ENCODE results near the gene AADACL4. TPM values are rescaled to one million over a fixed set of nuclear protein-coding genes. Genes with fewer than 3 reads are reported as not detected.

AADACL4 gene
- total RNA-seq, 4 donors from 2014 or later, result not detected

DNA sequence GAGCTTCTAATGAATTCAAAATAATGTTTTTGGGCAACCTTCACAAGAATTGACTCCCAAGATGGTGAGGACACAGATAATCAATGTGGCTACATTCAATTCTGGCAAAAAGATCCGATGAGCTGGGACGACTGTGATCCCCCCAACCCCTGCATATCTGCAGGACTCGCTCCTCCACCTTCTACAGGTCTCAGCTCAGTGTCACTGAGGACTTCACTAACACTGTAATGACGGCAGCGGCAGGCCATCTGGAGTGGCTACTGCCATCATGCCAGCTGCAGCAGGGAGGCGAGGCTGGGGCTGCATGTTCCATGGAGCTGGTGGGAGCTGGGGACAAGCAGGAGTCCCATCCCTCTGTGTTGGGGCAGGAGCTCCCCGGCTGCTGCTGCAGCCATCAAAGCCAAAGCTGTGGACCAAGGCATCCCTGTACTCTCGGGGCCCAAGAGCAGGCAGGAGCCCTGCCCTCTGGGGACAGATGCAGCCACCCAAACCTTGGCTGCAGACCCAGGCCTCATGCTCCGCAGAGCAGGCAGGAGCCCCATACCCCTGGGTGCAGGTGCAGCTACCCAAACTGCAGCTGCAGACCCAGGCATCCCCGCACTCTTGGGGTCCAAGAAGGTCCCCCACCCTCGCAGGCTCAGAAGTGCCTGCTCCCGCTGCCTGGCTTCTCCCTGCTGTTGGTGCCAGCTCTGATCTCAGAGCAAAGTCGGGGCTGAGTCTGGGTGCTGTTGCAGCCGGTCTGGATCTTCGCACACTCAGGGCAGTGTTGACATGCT lies 13.7 kb upstream of the AADACL4 start:
- TF ChIP-seq EP300 (IDR thresholded peaks at IDR 0.05; ENCODE audit: low read depth) (no peak), POLR2AphosphoS5 (IDR thresholded peaks at IDR 0.05) (no peak), POLR2A (IDR thresholded peaks at IDR 0.05) (no peak), CTCF (IDR thresholded peaks at IDR 0.05) (no peak)
- no peaks in the 10 kb centered on the region for H3K4me1 ChIP-seq
- DNase-seq, result no peak
- no peak overlapping the region for H3K27ac ChIP-seq
- H3K27me3 ChIP-seq, result no peaks in the 10 kb centered on the region
- in situ Hi-C loops (cut with MboI; ENCODE audit: low pct_ligation_motif_present in 1 of 4, low pct_unique_long_range_greater_than_20kb in 1 of 4, low sequenced_read_pairs in 3 of 4) (loop anchor here in 2 of 4 donors (10.0 to 25.0 kb wide), 2 partner anchors 65 to 318 kb away; no protein-coding TSS in a partner anchor), intact Hi-C loops (cut with DNase I; ENCODE audit: low total_unique reads) (loop anchor here (10.0 kb wide), 1 partner anchor 315 kb away; no protein-coding TSS in a partner anchor)
- no peak overlapping the region for H3K4me3 ChIP-seq
- no peaks in the 10 kb centered on the region for H3K9me3 ChIP-seq
- WGBS, 2 donors (ENCODE audit: low coverage in 1 of 2), result 85% methylated on average over 13 of the region's 15 CpGs; no CpG with 5 or more reads in 1 of the 2 donors
- no peaks in the 10 kb centered on the region for H3K36me3 ChIP-seq

- H3K27ac ChIP-seq, result no peak overlapping the region
- intact Hi-C loops (cut with DNase I; ENCODE audit: low total_unique reads) (no loop called here), in situ Hi-C loops (cut with MboI; ENCODE audit: low pct_ligation_motif_present in 1 of 4, low pct_unique_long_range_greater_than_20kb in 1 of 4, low sequenced_read_pairs in 3 of 4) (loop anchor here in 2 of 4 donors (10.0 to 25.0 kb wide), 2 partner anchors 64 to 319 kb away; no protein-coding TSS in a partner anchor)
- no peak overlapping the region for H3K4me3 ChIP-seq
- 60 to 84% methylated on average over 1 to 6 of the region's 6 CpGs for WGBS, 2 donors (ENCODE audit: low coverage in 1 of 2)
- H3K4me1 ChIP-seq, result no peaks in the 10 kb centered on the region
- H3K36me3 ChIP-seq, result no peaks in the 10 kb centered on the region
- TF ChIP-seq POLR2A (IDR thresholded peaks at IDR 0.05) (no peak), CTCF (IDR thresholded peaks at IDR 0.05) (no peak), EP300 (IDR thresholded peaks at IDR 0.05; ENCODE audit: low read depth) (no peak), POLR2AphosphoS5 (IDR thresholded peaks at IDR 0.05) (no peak)
- H3K27me3 ChIP-seq, result no peaks in the 10 kb centered on the region
- H3K9me3 ChIP-seq, result no peaks in the 10 kb centered on the region
- no peak for DNase-seq
Observed at GRCh38 chr1:12630946-12631530, 12.8 kb upstream of the AADACL4 start.

- intact Hi-C loops (cut with DNase I; ENCODE audit: low total_unique reads) (no loop called here), in situ Hi-C loops (cut with MboI; ENCODE audit: low pct_ligation_motif_present in 1 of 4, low pct_unique_long_range_greater_than_20kb in 1 of 4, low sequenced_read_pairs in 3 of 4) (loop anchor here in 2 of 4 donors (10.0 to 25.0 kb wide), 2 partner anchors 63 to 319 kb away; no protein-coding TSS in a partner anchor)
- 92 to 100% methylated on average over 4 to 7 of the region's 8 CpGs for WGBS, 2 donors (ENCODE audit: low coverage in 1 of 2)
- H3K4me1 ChIP-seq, result no peaks in the 10 kb centered on the region
- TF ChIP-seq POLR2AphosphoS5 (IDR thresholded peaks at IDR 0.05), result no peak
- no peak for TF ChIP-seq EP300 (IDR thresholded peaks at IDR 0.05; ENCODE audit: low read depth)
- TF ChIP-seq POLR2A (IDR thresholded peaks at IDR 0.05), result no peak
- no peak for TF ChIP-seq CTCF (IDR thresholded peaks at IDR 0.05)
- no peaks in the 10 kb centered on the region for H3K36me3 ChIP-seq
- no peaks in the 10 kb centered on the region for H3K9me3 ChIP-seq
- H3K27me3 ChIP-seq, result no peaks in the 10 kb centered on the region
- no peak overlapping the region for H3K4me3 ChIP-seq
- no peak overlapping the region for H3K27ac ChIP-seq
- DNase-seq, result no peak
Observed at GRCh38 chr1:12631571-12631970, 12.3 kb upstream of the AADACL4 start.

DNA sequence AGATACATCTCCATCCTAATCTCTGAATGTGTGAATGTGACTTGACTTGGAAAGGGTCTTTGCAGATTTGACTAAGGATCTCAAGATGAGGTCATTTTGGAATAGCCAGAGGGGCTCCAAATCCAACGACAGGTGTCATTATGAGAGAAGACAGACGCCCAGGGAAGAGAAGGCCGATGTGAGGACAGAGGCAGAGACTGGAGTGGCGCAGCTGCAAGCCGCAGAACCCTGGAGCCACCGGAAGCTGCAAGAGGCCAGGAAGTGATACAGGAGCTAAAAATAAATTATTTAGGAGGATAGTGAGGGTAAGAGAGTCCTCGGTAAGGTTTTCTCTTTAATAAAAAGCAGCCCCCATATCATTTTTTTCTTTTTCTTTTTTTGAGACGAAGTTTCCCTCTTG lies 9.7 kb upstream of the AADACL4 start:
- WGBS, 2 donors (ENCODE audit: low coverage in 1 of 2), result 41 to 79% methylated on average over 4 to 8 of the region's 8 CpGs
- no peaks in the 10 kb centered on the region for H3K4me1 ChIP-seq
- no peak overlapping the region for H3K27ac ChIP-seq
- no peak overlapping the region for H3K4me3 ChIP-seq
- intact Hi-C loops (cut with DNase I; ENCODE audit: low total_unique reads), result no loop called here
- TF ChIP-seq POLR2A (IDR thresholded peaks at IDR 0.05) (no peak), CTCF (IDR thresholded peaks at IDR 0.05) (no peak), POLR2AphosphoS5 (IDR thresholded peaks at IDR 0.05) (no peak), EP300 (IDR thresholded peaks at IDR 0.05; ENCODE audit: low read depth) (no peak)
- peaks cover under 1 to 2% of the 10 kb centered on the region in 2 donors for H3K9me3 ChIP-seq
- no peak for DNase-seq
- H3K27me3 ChIP-seq, result no peaks in the 10 kb centered on the region
- H3K36me3 ChIP-seq, result no peaks in the 10 kb centered on the region
- in situ Hi-C loops (cut with MboI; ENCODE audit: low pct_ligation_motif_present in 1 of 4, low pct_unique_long_range_greater_than_20kb in 1 of 4, low sequenced_read_pairs in 3 of 4), result loop anchor here in 2 of 4 donors (10.0 to 25.0 kb wide), 2 partner anchors 61 to 322 kb away; no protein-coding TSS in a partner anchor

Data from transverse colon (tissue), 4 donors.